Measurements from ENCODE around the gene MRTFA.
"Not testable (repeated sequence)": the region's sequence is repeated elsewhere in the genome, so short reads cannot be mapped to it uniquely, and the experiment has no call there.

The MRTFA gene

GRCh38 chr22:40586781-40587180 lies 49.7 kb downstream of the MRTFA start:
- Histone ChIP-seq H3K27ac (ENCODE audit: insufficient read depth, low read length, poor library complexity, severe bottlenecking) (no peak overlapping the region), H3K9me3 (ENCODE audit: control insufficient read depth, low read length) (no peaks in the 10 kb centered on the region), H3K36me3 (ENCODE audit: control insufficient read depth, insufficient read depth, low read length) (peaks cover 4% of the 10 kb centered on the region), H3K27me3 (replicated peaks; ENCODE audit: control insufficient read depth, insufficient read depth, low read length, poor library complexity, severe bottlenecking) (no peaks in the 10 kb centered on the region), H3K4me1 (ENCODE audit: control insufficient read depth, insufficient read depth, low read length, poor library complexity, severe bottlenecking) (no peaks in the 10 kb centered on the region), H3K4me3 (ENCODE audit: insufficient read depth, low read depth, low read length, poor library complexity, severe bottlenecking) (no peak overlapping the region)
- DNase-seq = no peak

GRCh38 chr22:40585310-40585751 lies 51.2 kb downstream of the MRTFA start:
- DNase-seq = no peak
- no peaks in the 10 kb centered on the region for H3K9me3 ChIP-seq (ENCODE audit: control insufficient read depth, low read length)
- H3K27ac ChIP-seq (ENCODE audit: insufficient read depth, low read length, poor library complexity, severe bottlenecking) = no peak overlapping the region
- no peak overlapping the region for H3K4me3 ChIP-seq (ENCODE audit: insufficient read depth, low read depth, low read length, poor library complexity, severe bottlenecking)
- H3K27me3 ChIP-seq (replicated peaks; ENCODE audit: control insufficient read depth, insufficient read depth, low read length, poor library complexity, severe bottlenecking) = no peaks in the 10 kb centered on the region
- no peaks in the 10 kb centered on the region for H3K4me1 ChIP-seq (ENCODE audit: control insufficient read depth, insufficient read depth, low read length, poor library complexity, severe bottlenecking)
- H3K36me3 ChIP-seq (ENCODE audit: control insufficient read depth, insufficient read depth, low read length) = peaks cover 4% of the 10 kb centered on the region

GRCh38 chr22:40584766-40585165 lies 51.8 kb downstream of the MRTFA start:
- not testable (repeated sequence) for H3K9me3 ChIP-seq (ENCODE audit: control insufficient read depth, low read length); H3K4me1 ChIP-seq (ENCODE audit: control insufficient read depth, insufficient read depth, low read length, poor library complexity, severe bottlenecking); DNase-seq; H3K4me3 ChIP-seq (ENCODE audit: insufficient read depth, low read depth, low read length, poor library complexity, severe bottlenecking); H3K36me3 ChIP-seq (ENCODE audit: control insufficient read depth, insufficient read depth, low read length); H3K27ac ChIP-seq (ENCODE audit: insufficient read depth, low read length, poor library complexity, severe bottlenecking); H3K27me3 ChIP-seq (replicated peaks; ENCODE audit: control insufficient read depth, insufficient read depth, low read length, poor library complexity, severe bottlenecking)

- H3K36me3 ChIP-seq (ENCODE audit: control insufficient read depth, insufficient read depth, low read length) = peaks cover 4% of the 10 kb centered on the region
- no peak for DNase-seq
These were observed 53.3 kb downstream of the MRTFA start for GRCh38 chr22:40583053-40583741.

GRCh38 chr22:40582063-40582462 lies 54.5 kb downstream of the MRTFA start:
- DNase-seq = no peak
- peaks cover 4% of the 10 kb centered on the region for H3K36me3 ChIP-seq (ENCODE audit: control insufficient read depth, insufficient read depth, low read length)
- H3K27me3 ChIP-seq (replicated peaks; ENCODE audit: control insufficient read depth, insufficient read depth, low read length, poor library complexity, severe bottlenecking) = no peaks in the 10 kb centered on the region
- no peak overlapping the region for H3K27ac ChIP-seq (ENCODE audit: insufficient read depth, low read length, poor library complexity, severe bottlenecking)
- no peaks in the 10 kb centered on the region for H3K4me1 ChIP-seq (ENCODE audit: control insufficient read depth, insufficient read depth, low read length, poor library complexity, severe bottlenecking)
- H3K4me3 ChIP-seq (ENCODE audit: insufficient read depth, low read depth, low read length, poor library complexity, severe bottlenecking) = no peak overlapping the region
- no peaks in the 10 kb centered on the region for H3K9me3 ChIP-seq (ENCODE audit: control insufficient read depth, low read length)

More at GRCh38 chr22:40583053-40583741, 53.3 kb downstream of the MRTFA start:
- H3K4me3 ChIP-seq (ENCODE audit: insufficient read depth, low read depth, low read length, poor library complexity, severe bottlenecking) = no peak overlapping the region
- H3K27ac ChIP-seq (ENCODE audit: insufficient read depth, low read length, poor library complexity, severe bottlenecking) = no peak overlapping the region
- H3K27me3 ChIP-seq (replicated peaks; ENCODE audit: control insufficient read depth, insufficient read depth, low read length, poor library complexity, severe bottlenecking) = no peaks in the 10 kb centered on the region
- H3K9me3 ChIP-seq (ENCODE audit: control insufficient read depth, low read length) = no peaks in the 10 kb centered on the region
- H3K4me1 ChIP-seq (ENCODE audit: control insufficient read depth, insufficient read depth, low read length, poor library complexity, severe bottlenecking) = no peaks in the 10 kb centered on the region

- Histone ChIP-seq H3K9me3 (ENCODE audit: control insufficient read depth, low read length) (no peaks in the 10 kb centered on the region), H3K27me3 (replicated peaks; ENCODE audit: control insufficient read depth, insufficient read depth, low read length, poor library complexity, severe bottlenecking) (no peaks in the 10 kb centered on the region), H3K27ac (ENCODE audit: insufficient read depth, low read length, poor library complexity, severe bottlenecking) (no peak overlapping the region), H3K4me3 (ENCODE audit: insufficient read depth, low read depth, low read length, poor library complexity, severe bottlenecking) (no peak overlapping the region), H3K4me1 (ENCODE audit: control insufficient read depth, insufficient read depth, low read length, poor library complexity, severe bottlenecking) (no peaks in the 10 kb centered on the region), H3K36me3 (ENCODE audit: control insufficient read depth, insufficient read depth, low read length) (peaks cover 4% of the 10 kb centered on the region)
- no peak for DNase-seq
These were observed 55.9 kb downstream of the MRTFA start for GRCh38 chr22:40580631-40581030.

- Histone ChIP-seq H3K4me1 (ENCODE audit: control insufficient read depth, insufficient read depth, low read length, poor library complexity, severe bottlenecking) (no peaks in the 10 kb centered on the region), H3K36me3 (ENCODE audit: control insufficient read depth, insufficient read depth, low read length) (no peaks in the 10 kb centered on the region), H3K9me3 (ENCODE audit: control insufficient read depth, low read length) (no peaks in the 10 kb centered on the region), H3K4me3 (ENCODE audit: insufficient read depth, low read depth, low read length, poor library complexity, severe bottlenecking) (no peak overlapping the region), H3K27ac (ENCODE audit: insufficient read depth, low read length, poor library complexity, severe bottlenecking) (no peak overlapping the region), H3K27me3 (replicated peaks; ENCODE audit: control insufficient read depth, insufficient read depth, low read length, poor library complexity, severe bottlenecking) (no peaks in the 10 kb centered on the region)
- DNase-seq = no peak
These were observed 58.3 kb downstream of the MRTFA start for GRCh38 chr22:40578171-40578570.

- no peaks in the 10 kb centered on the region for H3K4me1 ChIP-seq (ENCODE audit: control insufficient read depth, insufficient read depth, low read length, poor library complexity, severe bottlenecking)
- H3K4me3 ChIP-seq (ENCODE audit: insufficient read depth, low read depth, low read length, poor library complexity, severe bottlenecking) = no peak overlapping the region
- no peak overlapping the region for H3K27ac ChIP-seq (ENCODE audit: insufficient read depth, low read length, poor library complexity, severe bottlenecking)
- H3K27me3 ChIP-seq (replicated peaks; ENCODE audit: control insufficient read depth, insufficient read depth, low read length, poor library complexity, severe bottlenecking) = no peaks in the 10 kb centered on the region
- H3K36me3 ChIP-seq (ENCODE audit: control insufficient read depth, insufficient read depth, low read length) = no peaks in the 10 kb centered on the region
- no peaks in the 10 kb centered on the region for H3K9me3 ChIP-seq (ENCODE audit: control insufficient read depth, low read length)
- DNase-seq = no peak
These were observed 63.5 kb downstream of the MRTFA start for GRCh38 chr22:40572976-40573375.

GRCh38 chr22:40571887-40572286 lies 64.6 kb downstream of the MRTFA start:
- Histone ChIP-seq H3K4me3 (ENCODE audit: insufficient read depth, low read depth, low read length, poor library complexity, severe bottlenecking) (no peak overlapping the region), H3K36me3 (ENCODE audit: control insufficient read depth, insufficient read depth, low read length) (no peaks in the 10 kb centered on the region), H3K27me3 (replicated peaks; ENCODE audit: control insufficient read depth, insufficient read depth, low read length, poor library complexity, severe bottlenecking) (no peaks in the 10 kb centered on the region), H3K4me1 (ENCODE audit: control insufficient read depth, insufficient read depth, low read length, poor library complexity, severe bottlenecking) (no peaks in the 10 kb centered on the region), H3K9me3 (ENCODE audit: control insufficient read depth, low read length) (no peaks in the 10 kb centered on the region), H3K27ac (ENCODE audit: insufficient read depth, low read length, poor library complexity, severe bottlenecking) (no peak overlapping the region)
- DNase-seq = no peak

- Histone ChIP-seq H3K36me3 (ENCODE audit: control insufficient read depth, insufficient read depth, low read length) (no peaks in the 10 kb centered on the region), H3K9me3 (ENCODE audit: control insufficient read depth, low read length) (no peaks in the 10 kb centered on the region), H3K4me3 (ENCODE audit: insufficient read depth, low read depth, low read length, poor library complexity, severe bottlenecking) (no peak overlapping the region), H3K27ac (ENCODE audit: insufficient read depth, low read length, poor library complexity, severe bottlenecking) (no peak overlapping the region), H3K27me3 (replicated peaks; ENCODE audit: control insufficient read depth, insufficient read depth, low read length, poor library complexity, severe bottlenecking) (no peaks in the 10 kb centered on the region), H3K4me1 (ENCODE audit: control insufficient read depth, insufficient read depth, low read length, poor library complexity, severe bottlenecking) (no peaks in the 10 kb centered on the region)
- DNase-seq = no peak
These were observed 68.7 kb downstream of the MRTFA start for GRCh38 chr22:40567626-40568328.
